ENCODE measurements around the gene NSUN2.
"Not testable (repeated sequence)": the region's sequence is repeated elsewhere in the genome, so short reads cannot be mapped to it uniquely, and the experiment has no call there.

The NSUN2 gene

DNA sequence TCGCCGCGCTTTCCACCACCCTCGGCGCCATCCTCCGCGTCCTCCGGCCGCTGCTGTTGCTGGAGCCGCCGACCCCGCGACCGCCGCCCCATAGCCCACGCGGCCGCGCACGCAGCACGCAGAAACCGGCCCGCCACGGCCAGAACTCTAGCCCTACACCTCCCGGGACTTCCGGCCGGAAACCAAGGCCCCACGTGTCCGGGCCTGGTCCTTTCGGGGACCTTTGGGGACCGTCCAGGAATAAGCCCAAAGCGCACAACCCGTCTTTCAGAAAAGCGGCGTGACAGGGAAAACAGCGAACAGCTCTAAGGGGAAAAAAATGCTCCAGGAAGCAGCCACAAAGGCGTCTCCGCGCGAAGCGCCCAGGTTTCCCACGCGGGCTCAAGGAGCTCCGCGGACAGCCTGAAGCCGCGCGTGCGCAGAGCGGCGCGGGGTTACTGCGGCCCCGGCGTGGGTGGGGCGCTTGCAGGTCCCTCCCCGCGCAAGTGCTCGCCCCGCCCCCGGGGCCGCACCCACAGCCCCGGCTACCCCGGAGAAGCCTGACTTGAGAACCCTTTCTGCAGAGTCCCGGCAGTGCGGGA, at the start of gene NSUN2, which contains the start of gene SRD5A1:
TSS of gene NSUN2 (minus strand) at position 157 of the 581 bp plus-strand sequence. CDS start at position 92, 65 bp downstream.
TSS of gene SRD5A1 (plus strand) at position 553 of the 581 bp plus-strand sequence. CDS start 137 bp downstream, outside the sequence.
- DNase-seq (ENCODE audit: low read depth), result peak; percentile 92

DNA sequence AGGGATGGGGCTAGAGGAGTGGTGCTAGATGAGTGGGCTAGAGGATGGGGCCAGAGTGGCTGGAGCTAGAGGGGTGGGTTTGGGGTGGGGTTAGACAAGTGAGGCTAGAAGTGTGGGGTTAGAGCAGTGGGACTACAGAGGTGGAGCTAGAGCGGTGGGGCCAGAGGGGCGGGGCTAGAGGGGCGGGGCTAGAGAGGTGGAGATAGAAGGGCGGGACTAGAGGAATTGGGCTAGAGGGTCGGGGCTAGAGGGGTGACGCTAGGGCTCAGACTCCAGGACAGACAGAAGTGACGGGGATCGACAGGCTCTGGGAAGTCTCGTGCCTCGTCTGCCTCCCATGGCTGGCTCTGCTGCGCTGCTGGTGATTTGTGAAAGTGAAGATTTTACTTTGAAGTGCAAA, 49.4 kb upstream of the NSUN2 start:
- DNase-seq (ENCODE audit: low read depth), result no peak

DNA sequence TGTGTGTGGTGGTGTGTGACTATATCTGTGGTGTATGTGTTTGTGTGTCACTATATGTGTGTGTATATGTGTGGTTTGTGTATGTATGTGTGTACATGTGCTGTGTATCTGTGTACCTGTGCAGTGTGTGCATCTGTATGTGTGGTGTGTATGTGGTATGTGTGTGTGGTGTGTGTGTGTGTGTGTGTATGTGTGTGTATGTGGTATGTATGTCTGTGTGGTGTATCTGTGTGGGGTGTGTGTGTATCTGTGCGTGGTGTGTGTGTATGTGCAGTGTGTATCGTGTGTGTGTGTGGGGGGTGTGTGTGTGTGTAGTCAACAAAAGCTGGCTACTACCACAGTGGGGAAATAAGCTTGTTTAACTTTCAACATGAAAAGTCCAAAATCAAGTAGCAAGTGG, 48.8 kb upstream of the NSUN2 start:
- no peak for DNase-seq (ENCODE audit: low read depth)

DNA sequence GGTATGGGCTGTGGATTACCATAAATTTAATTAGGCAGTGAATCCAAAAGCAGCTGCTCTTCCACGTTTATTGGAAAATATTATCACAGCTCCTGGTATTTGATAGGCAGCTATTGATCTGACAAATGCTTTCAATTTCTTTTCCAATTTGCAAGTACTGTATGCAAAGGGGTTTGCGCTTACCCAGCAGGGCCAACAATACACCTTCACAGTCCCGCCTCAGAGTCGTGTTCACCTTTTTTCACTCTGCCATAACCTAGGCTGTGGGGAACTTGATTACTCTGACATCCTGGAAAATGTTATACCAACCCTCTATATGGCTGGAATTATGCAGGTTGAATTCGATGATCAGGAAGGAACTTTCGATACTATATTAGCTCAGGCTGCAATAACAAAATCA, 48.1 kb upstream of the NSUN2 start:
- no peak for DNase-seq (ENCODE audit: low read depth)

DNA sequence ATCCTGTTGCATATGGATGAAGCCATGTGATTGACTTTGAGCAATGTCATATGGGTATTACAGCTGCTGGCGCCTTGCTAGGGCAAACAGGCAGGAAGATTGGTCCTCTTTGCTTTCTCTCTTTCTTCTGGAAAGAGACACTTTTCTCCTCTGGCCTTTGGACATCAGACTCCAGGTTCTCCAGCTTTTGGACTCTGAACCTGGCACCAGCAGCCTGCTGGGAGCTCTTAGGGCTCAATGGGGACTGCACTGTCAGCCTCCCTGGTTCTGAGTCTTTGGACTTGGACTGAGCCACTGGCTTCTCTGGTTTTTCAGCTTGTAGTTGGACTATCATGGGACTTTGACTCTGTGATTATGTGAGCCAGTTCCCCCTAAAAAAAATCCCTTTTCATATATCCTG, 45.5 kb upstream of the NSUN2 start:
- no peak for DNase-seq (ENCODE audit: low read depth)

DNA sequence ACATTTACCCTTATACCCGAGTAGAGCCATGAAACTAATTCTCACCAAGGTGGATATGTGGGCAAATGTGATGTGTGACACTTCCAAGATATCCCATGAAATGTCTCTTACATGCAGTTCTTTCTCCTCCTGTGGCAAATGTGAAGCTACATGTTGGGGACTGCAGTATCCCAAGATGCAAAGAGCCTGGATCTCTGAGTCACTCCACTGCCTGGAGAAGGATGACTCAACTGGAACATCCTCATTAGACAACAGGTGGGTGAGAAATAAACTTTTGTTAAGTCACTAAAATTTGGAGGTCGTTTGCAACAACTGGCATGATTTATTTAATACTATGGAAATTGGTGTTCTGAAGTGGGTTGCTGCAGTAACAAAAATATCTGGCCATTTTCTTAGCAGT, 43.9 kb upstream of the NSUN2 start:
- DNase-seq (ENCODE audit: low read depth), result peak; percentile 19

DNA sequence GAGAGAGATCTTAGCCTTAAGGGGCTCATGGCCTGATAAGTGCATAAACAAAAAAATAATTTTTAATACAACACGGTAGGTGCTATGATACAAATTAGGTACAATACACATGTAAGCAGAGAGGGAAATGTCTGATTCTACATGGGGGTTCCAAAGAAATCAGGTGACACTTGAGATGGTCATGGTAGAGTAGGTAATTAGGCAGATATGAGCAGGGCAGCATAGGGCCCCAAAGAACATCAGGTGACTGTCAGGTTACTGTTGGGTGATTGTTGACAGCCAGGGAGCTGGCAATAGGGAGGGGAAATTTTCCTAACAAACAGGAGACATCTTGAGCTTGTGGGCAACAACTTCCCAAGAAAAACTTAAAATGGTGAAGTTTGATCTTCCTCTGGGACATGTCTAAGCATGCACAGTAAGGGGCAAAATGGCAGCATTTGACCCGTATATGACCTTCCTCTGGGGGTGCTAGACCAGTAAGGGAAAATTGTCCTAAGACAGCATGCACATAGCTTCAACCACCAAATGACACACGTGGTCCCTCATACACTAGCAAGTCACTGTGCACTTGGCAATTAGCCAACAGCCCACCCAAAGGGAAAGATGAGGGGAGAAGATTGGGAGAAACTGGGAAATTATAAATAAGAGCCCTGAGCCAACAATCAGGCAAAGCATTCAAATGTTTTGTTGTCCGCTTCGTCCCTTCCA, 43.1 kb upstream of the NSUN2 start:
- DNase-seq (ENCODE audit: low read depth), result no peak

DNA sequence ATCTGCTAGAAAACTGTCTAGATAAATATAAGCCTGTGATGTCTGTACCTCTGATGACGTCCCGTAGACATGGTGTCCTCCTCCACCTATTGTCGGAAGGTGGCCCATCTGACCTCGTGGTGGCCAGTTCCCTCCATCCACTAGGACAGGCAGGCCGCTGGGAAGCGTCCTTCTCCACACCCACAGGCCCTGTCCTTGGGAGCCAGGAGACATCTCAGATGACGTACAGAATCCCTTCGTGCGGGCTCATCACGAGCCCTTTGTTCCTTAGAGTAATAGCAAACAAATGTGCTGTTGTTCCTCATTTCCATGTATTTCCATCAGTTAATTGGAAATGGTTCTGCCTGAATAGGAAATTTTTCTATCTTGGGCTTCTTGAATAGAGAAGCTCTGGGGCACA, 42.0 kb upstream of the NSUN2 start:
- no peak for DNase-seq (ENCODE audit: low read depth)

DNA sequence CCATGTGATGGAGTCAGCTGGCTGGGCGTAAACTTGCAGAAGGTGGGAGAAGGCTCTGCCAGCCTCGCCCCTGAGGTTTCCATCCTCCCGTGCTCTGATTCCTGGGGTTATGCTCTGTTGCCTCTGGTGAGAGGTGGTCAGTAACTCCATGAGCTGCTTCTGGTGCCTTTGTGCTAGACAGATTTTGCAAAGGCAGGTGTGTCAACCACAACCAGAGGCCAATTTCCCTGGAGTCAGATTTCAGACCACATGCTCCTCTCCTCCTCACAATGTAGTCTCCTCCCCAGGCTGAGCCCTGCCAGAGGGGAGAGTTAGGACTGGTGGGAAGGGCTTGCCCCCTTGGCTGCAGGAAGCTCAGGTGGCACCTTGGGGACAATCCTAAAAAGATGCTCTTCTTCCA, 41.6 kb upstream of the NSUN2 start:
- DNase-seq (ENCODE audit: low read depth), result no peak

DNA sequence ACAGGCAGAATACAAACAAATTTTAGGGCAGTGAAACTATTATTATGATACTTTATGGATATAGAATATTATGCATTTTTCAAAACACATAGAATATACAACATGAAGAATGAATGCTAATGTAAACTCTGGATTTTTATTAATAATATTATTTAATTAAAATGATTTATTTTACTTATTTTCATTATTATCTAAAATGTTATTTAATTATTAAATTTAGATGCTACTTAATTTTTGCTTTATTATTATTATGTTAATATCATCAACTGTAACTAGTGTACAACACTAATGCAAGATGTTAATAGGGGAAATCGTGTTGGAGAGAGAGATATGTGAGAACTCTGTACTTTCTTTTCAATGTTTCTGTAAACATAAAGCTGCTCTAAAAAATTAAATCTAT, 41.1 kb upstream of the NSUN2 start:
- DNase-seq (ENCODE audit: low read depth), result no peak

DNA sequence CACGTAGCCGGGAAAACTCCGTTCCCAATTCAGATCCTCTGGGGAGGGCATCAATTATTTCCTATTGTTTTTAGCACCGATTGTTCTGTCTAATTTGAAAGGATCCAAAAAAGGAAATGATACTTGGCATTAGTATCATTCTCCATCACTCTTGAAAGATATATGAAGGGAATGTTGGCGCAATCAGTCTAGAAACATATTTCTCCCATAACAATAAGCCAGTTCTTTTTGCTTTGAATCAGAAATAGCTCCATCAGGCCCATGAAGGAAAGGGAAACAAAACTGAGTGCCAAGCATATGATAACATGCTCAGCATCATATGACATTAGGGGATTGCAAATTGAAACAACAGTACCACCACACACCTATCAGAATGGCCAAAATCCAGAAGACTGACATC, 40.2 kb upstream of the NSUN2 start:
- DNase-seq (ENCODE audit: low read depth), result no peak

DNA sequence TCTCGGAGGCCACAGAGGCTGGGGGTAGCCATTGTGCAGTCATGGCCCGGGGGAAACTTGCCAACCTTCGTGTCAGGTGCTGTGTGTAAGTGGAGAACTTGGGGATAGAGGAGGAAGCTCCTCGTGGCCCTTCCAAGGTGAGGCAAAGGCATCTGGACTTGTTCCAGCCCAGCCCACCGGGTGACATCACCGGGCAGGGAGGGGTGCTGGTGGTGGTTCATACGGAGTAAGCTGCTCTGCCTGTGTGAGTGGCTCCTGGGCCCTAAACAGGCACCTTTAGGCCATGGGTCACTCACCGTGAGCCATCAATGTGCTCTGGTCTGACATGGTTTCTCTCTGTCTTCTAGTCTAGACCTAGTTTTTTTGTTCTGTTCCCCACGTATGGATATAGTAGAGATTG, 35.9 kb upstream of the NSUN2 start:
- DNase-seq (ENCODE audit: low read depth), result not testable (repeated sequence)

DNA sequence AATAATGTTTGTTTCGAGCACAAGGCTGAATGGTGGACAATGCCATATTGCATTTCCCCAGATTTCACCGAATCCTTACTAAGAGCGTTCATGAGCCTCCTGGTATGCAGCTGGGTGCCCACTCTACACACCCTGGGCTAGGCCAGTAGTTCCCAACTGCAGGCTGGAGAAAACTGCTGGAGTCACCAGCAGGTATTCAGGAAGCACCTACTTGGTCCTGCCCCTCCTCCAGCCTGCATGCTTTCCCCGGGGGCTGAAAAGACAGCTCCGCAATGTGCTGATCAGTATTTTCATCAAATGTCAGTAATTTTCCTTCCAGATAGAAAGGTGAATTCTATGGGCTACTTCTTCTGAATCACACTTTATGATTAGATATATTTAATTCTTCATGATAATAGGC, 34.8 kb upstream of the NSUN2 start:
- no peak for DNase-seq (ENCODE audit: low read depth)

DNA sequence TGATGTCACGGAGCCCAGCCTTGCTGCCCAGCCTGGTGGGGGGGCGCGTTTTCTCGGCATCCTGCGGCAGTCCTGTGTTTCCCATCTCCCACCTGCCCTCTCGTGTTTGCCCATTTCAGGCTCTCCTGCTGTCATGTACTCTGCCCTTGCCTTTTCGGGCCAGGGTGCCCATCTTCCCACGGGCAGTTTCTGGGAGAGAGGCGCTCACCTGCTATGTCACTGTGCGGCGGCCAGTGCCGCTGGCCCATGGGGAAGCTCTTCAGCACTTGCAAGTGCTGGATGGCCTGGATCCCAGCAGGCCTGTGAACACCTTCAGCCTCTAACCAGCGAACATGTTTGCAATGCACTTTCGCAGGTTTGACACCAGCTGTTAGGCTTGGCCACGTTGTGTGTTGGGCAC, 33.9 kb upstream of the NSUN2 start:
- DNase-seq (ENCODE audit: low read depth), result no peak

DNA sequence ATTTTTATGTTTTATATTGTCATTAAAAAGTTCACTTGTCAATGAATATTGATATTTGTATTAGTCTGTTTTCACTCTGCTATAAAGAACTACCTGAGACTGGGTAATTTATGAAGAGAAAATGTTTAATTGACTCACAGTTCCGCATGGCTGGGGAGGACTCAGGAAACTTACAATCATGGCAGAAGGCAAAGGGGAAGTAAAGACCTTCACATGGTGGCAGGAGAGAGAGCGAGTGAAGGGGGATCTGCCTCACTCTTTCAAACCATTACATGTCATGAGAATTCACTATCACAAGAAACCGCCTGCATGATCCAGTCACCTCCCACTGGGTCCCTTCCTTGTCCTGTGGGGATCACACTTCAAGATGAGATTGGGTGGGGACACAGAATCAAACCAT, 27.8 kb upstream of the NSUN2 start:
- DNase-seq (ENCODE audit: low read depth), result no peak

DNA sequence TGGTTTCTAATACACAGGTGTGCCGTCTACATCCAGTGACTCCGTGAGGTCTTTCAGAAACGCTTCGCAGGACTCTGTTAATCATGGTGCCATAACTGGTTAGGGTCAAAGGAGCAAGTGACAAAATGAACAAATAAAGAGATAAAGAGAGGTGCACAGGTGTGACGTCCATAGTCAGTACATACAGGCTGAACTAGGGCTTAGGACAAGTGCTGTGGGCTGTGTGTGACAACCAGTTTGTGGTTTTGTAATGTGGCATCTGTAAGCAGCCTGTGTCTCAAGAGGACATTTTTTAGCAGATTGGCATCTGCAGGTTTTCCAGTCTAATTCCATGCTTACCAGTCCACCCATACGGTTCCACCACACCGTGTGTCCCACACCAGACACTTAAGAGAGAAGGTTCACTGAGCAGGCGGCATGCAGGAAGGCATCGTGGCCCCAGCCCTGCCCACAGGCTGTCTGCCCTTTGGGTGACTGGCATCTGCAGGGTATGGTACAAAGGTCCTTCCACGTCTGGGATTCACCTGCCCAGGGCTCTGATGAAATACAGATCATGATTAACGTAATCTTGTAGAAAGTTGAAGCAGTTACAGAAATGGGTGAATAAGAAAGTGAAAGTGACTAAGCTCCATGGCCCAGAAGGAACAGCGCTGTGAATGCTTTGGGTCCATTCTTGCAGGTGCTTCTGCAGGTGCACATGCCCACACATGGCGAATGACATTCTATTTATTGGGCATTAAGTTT, 27.3 kb upstream of the NSUN2 start:
- no peak for DNase-seq (ENCODE audit: low read depth)

DNA sequence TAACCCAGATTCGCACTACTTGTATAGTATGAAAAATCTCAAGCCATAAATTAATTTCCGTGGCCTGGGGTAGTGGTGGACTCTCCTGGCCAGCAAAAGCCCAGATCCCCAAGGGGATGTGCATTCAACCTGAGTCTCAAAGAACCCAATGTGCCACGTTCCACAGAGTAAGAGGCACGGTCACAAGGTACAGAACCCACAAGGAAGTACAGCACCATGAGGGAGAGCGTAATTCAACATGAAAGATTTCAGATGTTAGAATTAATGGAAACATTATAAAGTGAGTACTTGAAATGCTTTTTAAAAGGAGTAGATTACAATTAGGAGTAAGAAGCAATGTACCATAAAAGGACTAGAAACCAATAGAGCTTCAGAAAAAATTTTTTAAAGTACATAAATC, 23.8 kb upstream of the NSUN2 start:
- no peak for DNase-seq (ENCODE audit: low read depth)

DNA sequence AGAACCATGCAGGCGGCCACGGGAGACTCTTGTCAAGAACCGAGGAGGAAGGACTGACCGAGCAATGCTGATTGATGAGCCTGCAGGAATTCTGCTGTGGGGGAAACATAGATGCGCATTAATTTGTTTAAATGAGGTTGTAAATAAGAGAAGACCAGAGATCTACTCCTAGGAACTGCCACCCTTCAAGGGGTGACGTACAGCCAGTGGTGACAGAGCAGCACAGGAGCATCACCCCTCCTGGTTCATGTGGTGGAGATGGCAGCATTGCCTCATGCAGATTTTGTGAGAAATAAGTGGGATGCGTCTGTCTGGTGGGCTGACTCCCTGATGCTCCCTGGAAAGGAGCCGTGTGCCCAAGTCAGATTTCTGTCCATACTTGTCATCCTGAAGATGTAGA, 22.6 kb upstream of the NSUN2 start:
- no peak for DNase-seq (ENCODE audit: low read depth)

DNA sequence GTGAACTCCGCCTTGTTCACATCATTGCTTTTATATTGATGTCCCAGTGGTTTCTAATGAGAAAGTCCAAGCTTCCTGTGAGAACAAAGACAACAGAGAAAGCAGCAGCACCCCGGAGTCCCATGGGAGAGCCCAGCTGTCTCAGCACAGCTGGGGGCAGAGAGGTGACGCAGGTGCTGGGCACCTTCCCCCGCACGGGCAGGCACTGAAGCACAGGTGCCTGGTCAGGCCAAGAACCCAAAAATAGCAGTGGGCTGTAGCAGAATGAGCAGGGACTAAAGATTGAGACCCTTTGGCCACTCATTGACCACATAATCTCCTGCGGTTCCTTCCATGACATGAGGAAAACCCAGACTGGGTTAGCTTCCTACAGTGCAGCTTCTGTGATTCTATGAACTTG, 19.2 kb upstream of the NSUN2 start:
- DNase-seq (ENCODE audit: low read depth), result no peak

DNA sequence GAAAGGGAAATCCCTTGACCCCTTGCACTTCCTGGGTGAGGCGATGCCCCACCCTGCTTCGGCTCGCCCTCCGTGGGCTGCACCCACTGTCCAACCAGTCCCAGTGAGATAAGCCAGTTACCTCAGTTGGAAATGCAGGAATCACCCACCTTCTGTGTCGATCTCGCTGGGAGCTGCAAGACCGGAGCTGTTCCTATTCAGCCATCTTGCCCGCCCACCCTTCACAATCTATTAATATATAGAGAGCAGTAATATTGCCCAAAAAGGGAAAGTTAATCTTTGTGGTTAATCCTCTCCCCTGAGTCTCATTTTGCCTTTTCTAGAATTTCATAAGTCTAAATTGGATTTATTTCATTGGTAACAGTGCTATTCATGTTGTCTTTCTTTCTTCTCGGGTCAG, 16.8 kb upstream of the NSUN2 start:
- no peak for DNase-seq (ENCODE audit: low read depth)

DNA sequence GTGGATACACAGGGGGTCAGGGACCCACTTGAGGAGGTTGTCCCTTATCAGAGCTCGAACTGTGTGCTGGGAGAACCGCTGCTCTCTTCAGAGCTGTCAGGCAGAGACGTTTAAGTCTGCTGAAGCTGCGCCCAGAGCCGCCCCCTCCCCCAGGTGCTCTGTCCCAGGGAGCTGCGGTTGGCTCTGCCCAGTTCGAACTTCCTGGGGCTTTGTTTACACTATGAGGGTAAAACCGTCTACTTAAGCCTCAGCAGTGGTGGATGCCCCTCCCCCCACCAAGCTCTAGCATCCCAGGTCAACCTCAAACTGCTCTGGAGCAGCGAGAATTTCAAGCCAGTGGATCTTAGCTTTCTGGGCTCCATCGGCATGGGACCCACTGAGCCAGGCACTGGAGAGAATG, 16.3 kb upstream of the NSUN2 start:
- no peak for DNase-seq (ENCODE audit: low read depth)

DNA sequence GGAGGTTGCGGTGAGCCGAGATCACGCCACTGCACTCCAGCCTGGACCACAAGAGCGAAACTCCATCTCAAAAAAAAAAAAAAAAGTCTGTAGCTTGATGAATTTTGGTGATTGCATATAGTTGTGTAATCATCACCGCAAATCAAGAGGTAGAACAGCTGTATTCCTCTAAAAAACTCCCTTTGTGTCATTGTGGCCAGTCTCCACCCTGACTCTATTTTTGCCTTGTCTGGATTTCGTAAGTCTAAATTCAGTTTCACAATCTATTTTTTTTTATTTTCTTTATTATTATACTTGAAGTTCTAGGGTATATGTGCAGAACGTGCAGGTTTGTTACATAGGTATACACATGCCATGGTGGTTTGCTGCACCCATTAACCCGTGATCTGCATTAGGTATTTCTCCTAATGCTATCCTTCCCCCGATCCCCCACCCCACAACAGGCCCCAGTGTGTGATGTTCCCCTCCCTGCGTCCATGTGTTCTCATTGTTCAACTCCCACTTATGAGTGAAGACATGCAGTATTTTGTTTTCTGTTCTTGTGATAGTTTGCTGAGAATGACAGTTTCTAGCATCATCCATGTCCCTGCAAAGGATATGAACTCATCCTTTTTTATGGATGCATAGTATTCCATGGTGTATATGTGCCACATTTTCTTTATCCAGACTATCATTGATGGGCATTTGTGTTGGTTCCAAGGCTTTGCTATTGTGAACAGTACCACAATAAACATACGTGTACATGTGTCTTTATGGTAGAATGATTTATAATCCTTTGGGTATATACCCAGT, 12.9 kb upstream of the NSUN2 start:
- DNase-seq (ENCODE audit: low read depth), result not testable (repeated sequence)
